Endodermal cell (in vitro differentiated cells): Measurements from ENCODE around the gene FOXM1. TPM values are rescaled to one million over a fixed set of nuclear protein-coding genes. Genes with fewer than 3 reads are reported as not detected.
A peak's percentile ranks its signal among the peaks of the same experiment; 100 is the strongest.

Experiments used
- DNase-seq: peaks from one replicate; pipeline ENCODE4 v3.0.0-alpha.2; 2017
- H3K27ac ChIP-seq: 2 replicates; pipeline ENCODE4 v1.5.1; 2013; ENCODE audit warnings: mild to moderate bottlenecking, low read depth, low read length, moderate library complexity
- H3K27me3 ChIP-seq: 2 replicates; pipeline ENCODE4 v1.6.1; 2013; ENCODE audit warnings: mild to moderate bottlenecking, low read length, moderate library complexity; ENCODE audit not compliant: insufficient read depth, control insufficient read depth, poor library complexity, severe bottlenecking
- H3K36me3 ChIP-seq: 2 replicates; pipeline ENCODE4 v1.7.0; 2013; ENCODE audit warnings: mild to moderate bottlenecking, low read length, moderate library complexity; ENCODE audit not compliant: control insufficient read depth, insufficient read depth
- H3K4me1 ChIP-seq: one replicate; pipeline ENCODE4 v1.7.0; 2013; ENCODE audit warnings: low read length; ENCODE audit not compliant: control insufficient read depth, insufficient read depth
- H3K4me3 ChIP-seq: 2 replicates; pipeline ENCODE4 v1.5.1; 2013; ENCODE audit warnings: mild to moderate bottlenecking, low read length, moderate library complexity
- H3K9ac ChIP-seq: 2 replicates; pipeline ENCODE4 v1.6.1; 2013; ENCODE audit warnings: mild to moderate bottlenecking, low read length, moderate library complexity; ENCODE audit not compliant: poor library complexity, severe bottlenecking; ENCODE audit errors: extremely low read depth
- H3K9me3 ChIP-seq: 2 replicates; pipeline ENCODE4 v1.6.1; 2013; ENCODE audit warnings: mild to moderate bottlenecking, low read length, moderate library complexity; ENCODE audit not compliant: control insufficient read depth
- H3K27ac Mint-ChIP-seq: 2 replicates; pipeline ENCODE4 v1.8.0; 2020; ENCODE audit warnings: mixed read lengths
- H3K27me3 Mint-ChIP-seq: 2 replicates; pipeline ENCODE4 v1.8.0; 2021; ENCODE audit warnings: mild to moderate bottlenecking, mixed read lengths; ENCODE audit not compliant: insufficient read depth
- H3K36me3 Mint-ChIP-seq: 2 replicates; pipeline ENCODE4 v1.8.0; 2020; ENCODE audit warnings: low read depth, mixed read lengths
- H3K4me1 Mint-ChIP-seq: 2 replicates; pipeline ENCODE4 v1.8.0; 2020; ENCODE audit warnings: mixed read lengths
- H3K4me3 Mint-ChIP-seq: 2 replicates; pipeline ENCODE4 v1.8.0; 2020; ENCODE audit warnings: mild to moderate bottlenecking, moderate library complexity, mixed read lengths
- H3K9me3 Mint-ChIP-seq: 2 replicates; pipeline ENCODE4 v1.8.0; 2020; ENCODE audit warnings: mild to moderate bottlenecking, mixed read lengths
- CTCF ChIP-seq: fragments of 200-600 bp; sonication (generic); conservative IDR thresholded peaks from 2 replicates; pipeline ENCODE4 v1.5.0; 2021; ENCODE audit warnings: antibody characterized with exemption, mild to moderate bottlenecking
- WGBS, 2 experiments: methylation state at CpG; one replicate each; pipeline versions ENCODE4 v1.1.5 to v1.1.7; 2013; ENCODE audit warnings: missing lambda C conversion rate in 2 of 2, mixed read lengths in 1 of 2; ENCODE audit not compliant: insufficient coverage in 1 of 2, insufficient read length in 1 of 2; 5-methylcytosine and 5-hydroxymethylcytosine counted together
- total RNA-seq, 2 donors: library from RNA; stranded (reverse); fragmentation: NEBNext Ultra II Directional in 1 of 2; extraction: Animal tissue kit (Norgen Biotek cat#: 25700) in 1 of 2; gene quantifications; 2 replicates in 1 of 2; 3 replicates in 1 of 2; pipeline ENCODE4 v1.2.1, GENCODE V29; 2021

FOXM1 gene
- total RNA-seq, 2 donors from 2014 or later = 93.9 to 147 TPM

- Histone ChIP-seq H3K27me3 (no peaks in the 10 kb centered on the region), H3K27ac (peak overlapping the region; percentile 47), H3K36me3 (no peaks in the 10 kb centered on the region), H3K9ac (no peak overlapping the region), H3K4me1 (peaks cover 5% of the 10 kb centered on the region), H3K4me3 (no peak overlapping the region), H3K9me3 (no peaks in the 10 kb centered on the region)
- Mint-ChIP-seq H3K4me3 (no peak overlapping the region), H3K9me3 (no peaks in the 10 kb centered on the region), H3K4me1 (peaks cover 16% of the 10 kb centered on the region), H3K27ac (no peak overlapping the region), H3K27me3 (peaks cover 8% of the 10 kb centered on the region), H3K36me3 (peaks cover 4% of the 10 kb centered on the region)
- DNase-seq = peak; percentile 70
- TF ChIP-seq CTCF = no peak
- 43 to 69% methylated on average over 1 to 6 of the region's 6 CpGs for WGBS, 2 experiments
Measured at GRCh38 chr12:2845280-2845679, 31.7 kb downstream of the FOXM1 start.

DNA sequence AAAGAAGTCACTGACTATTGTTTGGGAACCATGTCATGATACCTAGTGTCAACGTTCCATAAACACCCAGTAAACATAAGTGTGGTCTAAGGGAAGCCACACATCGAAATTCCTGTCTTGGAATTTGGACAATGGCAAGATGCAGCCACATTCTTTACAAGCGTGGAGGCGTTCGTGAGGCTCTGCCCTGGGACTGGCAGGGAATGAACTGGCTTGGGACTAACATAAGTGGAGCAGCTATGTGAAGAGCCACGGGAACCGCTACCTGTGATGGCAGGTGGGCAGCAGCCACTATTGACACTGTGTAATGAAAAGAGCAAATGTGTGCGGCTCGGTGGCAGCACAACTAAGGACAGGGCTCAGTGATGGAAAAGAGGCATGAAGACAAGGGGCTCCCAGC is 32.2 kb downstream of the FOXM1 start:
- H3K9me3 ChIP-seq = no peaks in the 10 kb centered on the region
- no peaks in the 10 kb centered on the region for H3K9me3 Mint-ChIP-seq
- H3K4me1 ChIP-seq = peaks cover 5% of the 10 kb centered on the region
- no peak overlapping the region for H3K27ac Mint-ChIP-seq
- H3K4me1 Mint-ChIP-seq = peaks cover 15% of the 10 kb centered on the region
- H3K4me3 ChIP-seq = no peak overlapping the region
- no peak for DNase-seq
- H3K27me3 Mint-ChIP-seq = peaks cover 8% of the 10 kb centered on the region
- WGBS, 2 experiments = 91 to 95% methylated on average over 8 to 9 of the region's 9 CpGs
- H3K36me3 ChIP-seq = no peaks in the 10 kb centered on the region
- H3K27me3 ChIP-seq = no peaks in the 10 kb centered on the region
- no peak overlapping the region for H3K27ac ChIP-seq
- no peak for TF ChIP-seq CTCF
- H3K36me3 Mint-ChIP-seq = peaks cover 7% of the 10 kb centered on the region
- H3K4me3 Mint-ChIP-seq = no peak overlapping the region
- H3K9ac ChIP-seq = no peak overlapping the region

GRCh38 chr12:2842948-2843347 is 34.0 kb downstream of the FOXM1 start:
- H3K9me3 Mint-ChIP-seq = no peaks in the 10 kb centered on the region
- no peak overlapping the region for H3K27ac Mint-ChIP-seq

More at GRCh38 chr12:2842948-2843347, 34.0 kb downstream of the FOXM1 start:
- Histone ChIP-seq H3K9ac (no peak overlapping the region), H3K4me3 (no peak overlapping the region), H3K9me3 (no peaks in the 10 kb centered on the region), H3K4me1 (peaks cover 5% of the 10 kb centered on the region), H3K27me3 (no peaks in the 10 kb centered on the region), H3K27ac (no peak overlapping the region), H3K36me3 (no peaks in the 10 kb centered on the region)
- Mint-ChIP-seq H3K27me3 (peaks cover 3% of the 10 kb centered on the region), H3K4me1 (peaks cover 15% of the 10 kb centered on the region), H3K36me3 (peaks cover 14% of the 10 kb centered on the region), H3K4me3 (no peak overlapping the region)
- TF ChIP-seq CTCF = no peak
- DNase-seq = no peak
- WGBS, 2 experiments = 86 to 100% methylated on average over 1 to 5 of the region's 5 CpGs
